CD14-positive monocyte (primary cell): ENCODE results near the gene ATP6V0E2. TPM values are rescaled to one million over a fixed set of nuclear protein-coding genes. Genes with fewer than 3 reads are reported as not detected.

ENCODE experiments used
- DNase-seq, 3 donors: peaks; one replicate each; pipeline ENCODE4 v3.0.0-alpha.2; 2011 to 2022
- H2AFZ ChIP-seq: 2 replicates; pipeline ENCODE4 v1.6.0; 2012; ENCODE audit warnings: mild to moderate bottlenecking, low read depth, low read length, inconsistent platforms; ENCODE audit not compliant: insufficient read depth, poor library complexity, severe bottlenecking
- H3K27ac ChIP-seq, 2 donors: 1 replicate in 1 of 2; 2 replicates in 1 of 2; pipeline ENCODE4 v1.5.1; 2012 to 2013; ENCODE audit warnings: low read length in 2 of 2, control low read depth in 1 of 2, inconsistent platforms in 1 of 2, low read depth in 1 of 2, mild to moderate bottlenecking in 1 of 2
- H3K27me3 ChIP-seq, 2 donors: one replicate each; pipeline versions ENCODE4 v1.6.0 to v1.6.1; 2011 to 2013; ENCODE audit warnings: low read length in 2 of 2; ENCODE audit not compliant: control insufficient read depth in 2 of 2, insufficient read depth in 2 of 2
- H3K36me3 ChIP-seq, 2 donors: replicated peaks in 1 of 2; 1 replicate in 1 of 2; 2 replicates in 1 of 2; pipeline versions ENCODE4 v1.5.1 to v1.6.1; 2012 to 2013; ENCODE audit warnings: low read length in 2 of 2, control low read depth in 1 of 2, inconsistent platforms in 1 of 2, mild to moderate bottlenecking in 1 of 2; ENCODE audit not compliant: insufficient read depth in 2 of 2, control insufficient read depth in 1 of 2
- H3K4me1 ChIP-seq, 2 donors: 1 replicate in 1 of 2; 2 replicates in 1 of 2; pipeline versions ENCODE4 v1.5.1 to v1.6.1; 2012 to 2013; ENCODE audit warnings: low read length in 2 of 2, control low read depth in 1 of 2, inconsistent platforms in 1 of 2, mild to moderate bottlenecking in 1 of 2, moderate library complexity in 1 of 2; ENCODE audit not compliant: insufficient read depth in 2 of 2, control insufficient read depth in 1 of 2
- H3K4me2 ChIP-seq: replicated peaks from 2 replicates; pipeline ENCODE3; 2012; ENCODE audit warnings: low read length, moderate library complexity, mild to moderate bottlenecking; ENCODE audit not compliant: poor library complexity, severe bottlenecking; ENCODE audit errors: extremely low read depth
- H3K4me3 ChIP-seq, 3 experiments: fragments of 200-600 bp in 1 of 3; sonication (generic) in 1 of 3; replicated peaks in 1 of 3; 1 replicate in 2 of 3; 2 replicates in 1 of 3; pipeline ENCODE4 v1.5.1; 2011 to 2013; ENCODE audit warnings: low read length in 3 of 3, mild to moderate bottlenecking in 3 of 3, control low read depth in 2 of 3, low read depth in 2 of 3, inconsistent platforms in 1 of 3, moderate library complexity in 1 of 3
- H3K79me2 ChIP-seq: 2 replicates; pipeline ENCODE4 v1.6.0; 2012; ENCODE audit warnings: mild to moderate bottlenecking, control low read depth, inconsistent platforms, low read length, moderate library complexity; ENCODE audit not compliant: insufficient read depth
- H3K9ac ChIP-seq: 2 replicates; pipeline ENCODE4 v1.6.0; 2017; ENCODE audit warnings: low read length, mild to moderate bottlenecking; ENCODE audit not compliant: insufficient read depth, poor library complexity, severe bottlenecking
- H3K9me3 ChIP-seq, 2 donors: replicated peaks in 1 of 2; 1 replicate in 1 of 2; 2 replicates in 1 of 2; pipeline versions ENCODE4 v1.5.1 to v1.6.1; 2012 to 2013; ENCODE audit warnings: low read length in 2 of 2, control low read depth in 1 of 2; ENCODE audit not compliant: control insufficient read depth in 1 of 2, insufficient read depth in 1 of 2
- H4K20me1 ChIP-seq: 2 replicates; pipeline ENCODE4 v1.6.0; 2012; ENCODE audit warnings: mild to moderate bottlenecking, low read length, control low read depth, moderate library complexity; ENCODE audit not compliant: insufficient read depth
- H3K27ac Mint-ChIP-seq, 7 donors: one replicate each; pipeline ENCODE4 v1.8.0; 2020; ENCODE audit warnings: mild to moderate bottlenecking in 7 of 7, mixed read lengths in 7 of 7, moderate library complexity in 6 of 7, inconsistent platforms in 2 of 7
- H3K27me3 Mint-ChIP-seq, 3 donors: one replicate each; pipeline ENCODE4 v1.8.0; 2021 to 2022; ENCODE audit warnings: low read depth in 3 of 3, mild to moderate bottlenecking in 3 of 3, mixed read lengths in 3 of 3, moderate library complexity in 3 of 3, inconsistent platforms in 1 of 3
- H3K36me3 Mint-ChIP-seq, 2 donors: one replicate each; pipeline ENCODE4 v1.8.0; 2020; ENCODE audit warnings: mixed read lengths in 2 of 2, inconsistent platforms in 1 of 2, mild to moderate bottlenecking in 1 of 2
- H3K4me1 Mint-ChIP-seq: one replicate; pipeline ENCODE4 v1.8.0; 2020; ENCODE audit warnings: mild to moderate bottlenecking, mixed read lengths
- H3K4me3 Mint-ChIP-seq, 2 donors: one replicate each; pipeline ENCODE4 v1.8.0; 2020; ENCODE audit warnings: mild to moderate bottlenecking in 2 of 2, mixed read lengths in 2 of 2, moderate library complexity in 1 of 2
- H3K9me3 Mint-ChIP-seq, 7 donors: one replicate each; pipeline ENCODE4 v1.8.0; 2020 to 2022; ENCODE audit warnings: mixed read lengths in 7 of 7, mild to moderate bottlenecking in 6 of 7, moderate library complexity in 6 of 7, inconsistent platforms in 2 of 7
- WGBS: methylation state at CpG from one replicate; pipeline ENCODE4 v1.1.5; 2013; ENCODE audit warnings: missing lambda C conversion rate; ENCODE audit not compliant: insufficient coverage; 5-methylcytosine and 5-hydroxymethylcytosine counted together
- intact Hi-C, 2 donors: fragments of 100-400 bp; cut with micrococcal nuclease; formaldehyde crosslinking; loops; one replicate each; pipeline versions ENCODE4 v1.15.0 to v1.15.1; 2023
- polyA plus RNA-seq, 3 donors: library from polyadenylated mRNA; depleted of rRNA in 1 of 3; unstranded in 2 of 3; stranded (reverse) in 1 of 3; fragments of 300-500 nt in 2 of 3; fragments of >200 nt in 1 of 3; fragmentation: Illumina TruSeq in 2 of 3; gene quantifications; 1 replicate in 2 of 3; 2 replicates in 1 of 3; pipeline ENCODE4 v1.2.3, GENCODE V29; 2012 to 2021
- TF ChIP-seq, protein P1 (sequence below): fragments of 200-600 bp; IDR thresholded peaks from one replicate; pipeline ENCODE4 v1.8.0; 2022; ENCODE audit warnings: antibody characterized with exemption, mild to moderate bottlenecking

Gene ATP6V0E2
- polyA plus RNA-seq, 3 donors: 4.4 to 13.3 (median 8.2) TPM

GRCh38 chr7:149867762-149868622, 5.8 kb upstream of the ATP6V0E2 start:
- Mint-ChIP-seq H3K4me1 (peaks cover 37% of the 10 kb centered on the region), H3K27ac (no peak overlapping the region), H3K9me3 (no peaks in the 10 kb centered on the region), H3K36me3 (peaks cover 10 to 13% of the 10 kb centered on the region in 2 donors), H3K4me3 (no peak overlapping the region), H3K27me3 (peaks cover under 1 to 7% (median 3%) of the 10 kb centered on the region in 3 donors)
- no peaks in the 10 kb centered on the region for H4K20me1 ChIP-seq
- DNase-seq: no peak
- H3K4me3 ChIP-seq: no peak overlapping the region
- H3K4me1 ChIP-seq: peaks cover 30 to 31% of the 10 kb centered on the region in 2 donors
- H3K4me2 ChIP-seq: no peak overlapping the region
- H2AFZ ChIP-seq: no peak overlapping the region
- 83% methylated on average over 19 of the region's 25 CpGs for WGBS
- no peaks in the 10 kb centered on the region for H3K9me3 ChIP-seq
- H3K9ac ChIP-seq: no peak overlapping the region
- H3K36me3 ChIP-seq: peaks cover 0 to 9% of the 10 kb centered on the region in 2 donors
- intact Hi-C loops: no loop called here
- no peaks in the 10 kb centered on the region for H3K79me2 ChIP-seq
- TF ChIP-seq, protein P1, sequence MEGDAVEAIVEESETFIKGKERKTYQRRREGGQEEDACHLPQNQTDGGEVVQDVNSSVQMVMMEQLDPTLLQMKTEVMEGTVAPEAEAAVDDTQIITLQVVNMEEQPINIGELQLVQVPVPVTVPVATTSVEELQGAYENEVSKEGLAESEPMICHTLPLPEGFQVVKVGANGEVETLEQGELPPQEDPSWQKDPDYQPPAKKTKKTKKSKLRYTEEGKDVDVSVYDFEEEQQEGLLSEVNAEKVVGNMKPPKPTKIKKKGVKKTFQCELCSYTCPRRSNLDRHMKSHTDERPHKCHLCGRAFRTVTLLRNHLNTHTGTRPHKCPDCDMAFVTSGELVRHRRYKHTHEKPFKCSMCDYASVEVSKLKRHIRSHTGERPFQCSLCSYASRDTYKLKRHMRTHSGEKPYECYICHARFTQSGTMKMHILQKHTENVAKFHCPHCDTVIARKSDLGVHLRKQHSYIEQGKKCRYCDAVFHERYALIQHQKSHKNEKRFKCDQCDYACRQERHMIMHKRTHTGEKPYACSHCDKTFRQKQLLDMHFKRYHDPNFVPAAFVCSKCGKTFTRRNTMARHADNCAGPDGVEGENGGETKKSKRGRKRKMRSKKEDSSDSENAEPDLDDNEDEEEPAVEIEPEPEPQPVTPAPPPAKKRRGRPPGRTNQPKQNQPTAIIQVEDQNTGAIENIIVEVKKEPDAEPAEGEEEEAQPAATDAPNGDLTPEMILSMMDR: no peak
- H3K27ac ChIP-seq: no peak overlapping the region
- peaks cover 0 to under 1% of the 10 kb centered on the region in 2 donors for H3K27me3 ChIP-seq

- Mint-ChIP-seq H3K27ac (peak overlapping the region in 1 of 7 donors; percentile 53), H3K9me3 (no peaks in the 10 kb centered on the region), H3K27me3 (peaks cover 2 to 10% (median 6%) of the 10 kb centered on the region in 3 donors), H3K36me3 (peaks cover 6 to 10% of the 10 kb centered on the region in 2 donors), H3K4me3 (no peak overlapping the region), H3K4me1 (peaks cover 40% of the 10 kb centered on the region)
- Histone ChIP-seq H3K79me2 (no peaks in the 10 kb centered on the region), H3K36me3 (peaks cover 0 to 9% of the 10 kb centered on the region in 2 donors), H3K27ac (no peak overlapping the region), H3K9me3 (no peaks in the 10 kb centered on the region), H2AFZ (no peak overlapping the region), H3K27me3 (peaks cover 0 to 2% of the 10 kb centered on the region in 2 donors), H4K20me1 (no peaks in the 10 kb centered on the region), H3K4me1 (peaks cover 33 to 38% of the 10 kb centered on the region in 2 donors), H3K4me3 (no peak overlapping the region), H3K9ac (no peak overlapping the region), H3K4me2 (no peak overlapping the region)
- intact Hi-C loops: no loop called here
- 68% methylated on average over 7 of the region's 7 CpGs for WGBS
- TF ChIP-seq, protein P1: no peak
- no peak for DNase-seq
Measured at GRCh38 chr7:149868623-149869290, 5.0 kb upstream of the ATP6V0E2 start.
